Measurements from ENCODE around the gene S100A12. TPM values are rescaled to one million over a fixed set of nuclear protein-coding genes. Genes with fewer than 3 reads are reported as not detected.

S100A12 gene
- total and polyA plus RNA-seq, 11 donors, result 1.2 to 9.1 (median 4.7) TPM; not detected in 1

GRCh38 chr1:153341431-153341934 is 33.9 kb downstream of the S100A12 start:
- intact Hi-C loops (cut with DNase I), result loop anchor here in 1 of 10 donors (10.0 kb wide), 1 partner anchor 413 kb away; no protein-coding TSS in a partner anchor
- peaks cover 0 to 16% (median 0%) of the 10 kb centered on the region in 9 donors for H3K27me3 ChIP-seq
- H3K4me3 ChIP-seq, result no peak overlapping the region
- peaks cover 0 to 10% (median 0%) of the 10 kb centered on the region in 12 donors for H3K4me1 ChIP-seq
- TF ChIP-seq CTCF (IDR thresholded peaks at IDR 0.05) (no peak), POLR2A (IDR thresholded peaks at IDR 0.05) (no peak)
- DNase-seq (no peak), ATAC-seq (no peak)
- H3K27ac ChIP-seq, result no peak overlapping the region
- WGBS, 4 donors, result 83 to 91% (median 86%) methylated on average over 4 of the region's 4 CpGs
- no peaks in the 10 kb centered on the region for H3K9me3 ChIP-seq
- H3K36me3 ChIP-seq, result no peaks in the 10 kb centered on the region

GRCh38 chr1:153340356-153340755 is 35.1 kb downstream of the S100A12 start:
- intact Hi-C loops (cut with DNase I), result loop anchor here in 1 of 10 donors (10.0 kb wide), 1 partner anchor 414 kb away; no protein-coding TSS in a partner anchor
- H3K27me3 ChIP-seq, result peaks cover 0 to 14% (median 0%) of the 10 kb centered on the region in 9 donors

GRCh38 chr1:153339802-153340201 is 35.6 kb downstream of the S100A12 start:
- no peak overlapping the region for H3K4me3 ChIP-seq
- no peak for ATAC-seq
- 68 to 75% (median 70%) methylated on average over 6 of the region's 6 CpGs for WGBS, 4 donors
- peaks cover 0 to 14% (median 0%) of the 10 kb centered on the region in 9 donors for H3K27me3 ChIP-seq
- peaks cover 0 to 4% (median 0%) of the 10 kb centered on the region in 12 donors for H3K4me1 ChIP-seq
- DNase-seq, result no peak
- no peaks in the 10 kb centered on the region for H3K36me3 ChIP-seq
- no peak overlapping the region for H3K27ac ChIP-seq
- intact Hi-C loops (cut with DNase I), result loop anchor here in 1 of 10 donors (10.0 kb wide), 1 partner anchor 415 kb away; no protein-coding TSS in a partner anchor
- TF ChIP-seq POLR2A (IDR thresholded peaks at IDR 0.05) (no peak), CTCF (IDR thresholded peaks at IDR 0.05) (no peak)
- no peaks in the 10 kb centered on the region for H3K9me3 ChIP-seq

More at GRCh38 chr1:153340356-153340755, 35.1 kb downstream of the S100A12 start:
- TF ChIP-seq CTCF (IDR thresholded peaks at IDR 0.05) (no peak), POLR2A (IDR thresholded peaks at IDR 0.05) (no peak)
- DNase-seq (no peak), ATAC-seq (no peak)
- no peaks in the 10 kb centered on the region for H3K9me3 ChIP-seq
- 86 to 94% (median 93%) methylated on average over 10 of the region's 10 CpGs for WGBS, 4 donors
- peaks cover 0 to 10% (median 0%) of the 10 kb centered on the region in 12 donors for H3K4me1 ChIP-seq
- no peaks in the 10 kb centered on the region for H3K36me3 ChIP-seq
- no peak overlapping the region for H3K27ac ChIP-seq
- H3K4me3 ChIP-seq, result no peak overlapping the region

GRCh38 chr1:153337980-153338853 is 37.2 kb downstream of the S100A12 start:
- Histone ChIP-seq H3K9me3 (no peaks in the 10 kb centered on the region), H3K4me1 (no peaks in the 10 kb centered on the region), H3K27me3 (peaks cover 0 to 14% (median 0%) of the 10 kb centered on the region in 9 donors), H3K36me3 (no peaks in the 10 kb centered on the region), H3K4me3 (no peak overlapping the region), H3K27ac (no peak overlapping the region)
- DNase-seq (no peak), ATAC-seq (no peak)
- intact Hi-C loops (cut with DNase I), result no loop called here
- 46 to 52% (median 51%) methylated on average over 8 of the region's 8 CpGs for WGBS, 4 donors
- TF ChIP-seq POLR2A (IDR thresholded peaks at IDR 0.05) (no peak), CTCF (IDR thresholded peaks at IDR 0.05) (no peak)

Data from heart left ventricle (tissue), 16 donors.